LHCN-M2 (cell line): Measurements from ENCODE around the gene ACSF3. TPM values are rescaled to one million over a fixed set of nuclear protein-coding genes. Genes with fewer than 3 reads are reported as not detected.
"Not testable (repeated sequence)": the region's sequence is repeated elsewhere in the genome, so short reads cannot be mapped to it uniquely, and the experiment has no call there.

Source experiments
- DNase-seq: peaks from one replicate; pipeline ENCODE4 v3.0.0-alpha.2; 2012; ENCODE audit warnings: low read depth
- total RNA-seq: library from RNA; depleted of rRNA; stranded (reverse); fragments of >200 nt; gene quantifications from 2 replicates; pipeline ENCODE4 v1.2.3, GENCODE V29; 2014

ACSF3 gene
- total RNA-seq, 1 experiment from 2014 or later, result 18.9 TPM

- DNase-seq, result not testable (repeated sequence)
Observed at GRCh38 chr16:89188471-89189357, 95.1 kb downstream of the ACSF3 start.

GRCh38 chr16:89189358-89190025 is 95.8 kb downstream of the ACSF3 start:
- DNase-seq, result no peak

- DNase-seq, result no peak
Observed at GRCh38 chr16:89190150-89190958, 96.7 kb downstream of the ACSF3 start.

- no peak for DNase-seq
Observed at GRCh38 chr16:89191033-89191900, 97.6 kb downstream of the ACSF3 start.

- DNase-seq, result no peak
Observed at GRCh38 chr16:89191901-89192185, 98.2 kb downstream of the ACSF3 start.

GRCh38 chr16:89192186-89192955 is 98.7 kb downstream of the ACSF3 start:
- not testable (repeated sequence) for DNase-seq

GRCh38 chr16:89192956-89193575 is 99.4 kb downstream of the ACSF3 start:
- no peak for DNase-seq

GRCh38 chr16:89193576-89194293 is 100.1 kb downstream of the ACSF3 start:
- DNase-seq, result no peak

GRCh38 chr16:89194340-89195311 is 101.0 kb downstream of the ACSF3 start:
- DNase-seq, result no peak

- no peak for DNase-seq
Observed at GRCh38 chr16:89195521-89196171, 102.0 kb downstream of the ACSF3 start.

GRCh38 chr16:89197033-89197632 is 103.5 kb downstream of the ACSF3 start:
- DNase-seq, result no peak

- DNase-seq, result peak; percentile 51
Observed at GRCh38 chr16:89197633-89198416, 104.2 kb downstream of the ACSF3 start.

- DNase-seq, result no peak
Observed at GRCh38 chr16:89198417-89199240, 105.0 kb downstream of the ACSF3 start.

- no peak for DNase-seq
Observed at GRCh38 chr16:89199241-89200123, 105.8 kb downstream of the ACSF3 start.
